Middle frontal gyrus (tissue), 1 donor: Measurements from ENCODE around the gene BST2.

Source experiments
- DNase-seq: peaks from one replicate; pipeline ENCODE4 v3.0.0-alpha.2; 2015; ENCODE audit warnings: low spot score; ENCODE audit errors: extremely low spot score

Gene BST2, protein sequence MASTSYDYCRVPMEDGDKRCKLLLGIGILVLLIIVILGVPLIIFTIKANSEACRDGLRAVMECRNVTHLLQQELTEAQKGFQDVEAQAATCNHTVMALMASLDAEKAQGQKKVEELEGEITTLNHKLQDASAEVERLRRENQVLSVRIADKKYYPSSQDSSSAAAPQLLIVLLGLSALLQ

DNA sequence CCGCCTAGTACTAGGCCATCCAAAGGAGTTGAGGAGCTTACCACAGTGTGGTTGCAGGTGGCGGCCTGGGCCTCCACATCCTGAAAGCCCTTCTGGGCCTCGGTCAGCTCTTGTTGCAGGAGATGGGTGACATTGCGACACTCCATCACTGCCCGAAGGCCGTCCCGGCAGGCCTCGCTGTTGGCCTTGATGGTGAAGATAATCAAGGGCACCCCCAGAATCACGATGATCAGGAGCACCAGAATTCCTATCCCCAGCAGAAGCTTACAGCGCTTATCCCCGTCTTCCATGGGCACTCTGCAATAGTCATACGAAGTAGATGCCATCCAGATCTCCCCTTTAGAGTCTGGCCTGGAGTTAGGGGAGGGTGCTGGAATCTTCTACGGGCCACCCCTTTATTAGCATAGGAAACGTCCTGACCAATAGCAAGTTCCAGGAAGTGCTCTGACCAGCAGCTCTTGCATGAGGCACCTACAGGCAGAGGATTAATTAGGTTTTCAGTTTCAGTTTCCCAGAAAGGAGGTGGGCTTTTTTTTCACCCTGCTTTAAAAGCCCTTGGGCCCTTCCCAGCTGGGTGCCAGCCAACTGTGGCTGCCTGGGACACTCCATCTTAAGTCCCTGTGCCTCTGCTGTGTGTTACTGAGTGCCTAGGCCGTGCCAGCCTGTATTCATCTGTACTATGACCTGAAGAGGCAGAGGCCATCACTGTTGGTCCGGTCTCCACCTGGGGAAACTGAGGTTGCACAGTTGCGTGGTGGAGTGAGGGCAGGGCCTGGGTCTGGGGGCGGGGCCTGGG, at the start of gene BST2:
TSS of gene BST2 (minus strand) at position 381 of the 796 bp plus-strand sequence. CDS start at position 326, 55 bp downstream.
- DNase-seq, result no peak

DNA sequence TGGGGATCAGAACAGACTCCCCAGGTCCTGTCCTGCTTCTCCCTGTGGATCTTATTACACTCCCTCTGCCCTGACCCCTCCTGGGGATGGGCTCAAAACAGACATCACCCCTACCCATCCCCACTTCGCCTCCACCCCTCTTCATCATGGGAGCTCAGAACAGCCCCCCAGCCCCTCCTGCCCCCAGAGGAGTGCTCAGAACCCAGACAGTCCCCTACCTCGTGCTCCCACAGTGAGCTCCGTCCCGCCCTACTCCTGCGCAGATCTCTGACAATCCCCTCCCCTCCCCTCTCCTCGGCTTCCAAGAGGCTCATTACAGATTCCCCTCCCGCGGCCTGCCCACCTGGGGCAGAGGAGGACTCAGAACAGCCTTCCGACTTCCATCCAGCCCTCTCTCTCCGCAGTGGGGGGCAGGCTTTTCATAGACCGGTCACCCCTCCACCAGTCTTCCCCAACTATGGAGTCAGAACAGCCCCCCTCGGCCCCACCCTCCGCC, 49.2 kb upstream of the BST2 start:
- DNase-seq, result no peak

DNA sequence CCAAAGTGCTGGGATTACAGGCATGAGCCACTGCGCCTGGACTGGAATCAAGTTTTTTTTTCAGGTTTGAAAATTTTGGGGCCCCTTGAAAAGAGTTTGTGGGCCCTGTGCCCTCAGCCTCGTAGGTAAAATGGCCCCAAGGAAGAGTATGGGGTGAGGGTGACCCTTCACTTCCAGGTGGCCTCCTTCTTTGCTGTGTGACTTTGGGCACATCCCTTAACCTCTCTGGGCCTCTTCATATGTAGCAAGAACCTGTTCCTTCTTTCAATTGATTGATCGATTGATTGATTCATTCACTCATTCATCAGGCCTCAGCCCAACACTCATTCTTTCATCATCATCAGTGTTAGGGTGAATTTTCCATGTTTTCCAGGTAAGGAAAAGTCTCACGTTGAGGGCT, 46.4 kb upstream of the BST2 start:
- no peak for DNase-seq

DNA sequence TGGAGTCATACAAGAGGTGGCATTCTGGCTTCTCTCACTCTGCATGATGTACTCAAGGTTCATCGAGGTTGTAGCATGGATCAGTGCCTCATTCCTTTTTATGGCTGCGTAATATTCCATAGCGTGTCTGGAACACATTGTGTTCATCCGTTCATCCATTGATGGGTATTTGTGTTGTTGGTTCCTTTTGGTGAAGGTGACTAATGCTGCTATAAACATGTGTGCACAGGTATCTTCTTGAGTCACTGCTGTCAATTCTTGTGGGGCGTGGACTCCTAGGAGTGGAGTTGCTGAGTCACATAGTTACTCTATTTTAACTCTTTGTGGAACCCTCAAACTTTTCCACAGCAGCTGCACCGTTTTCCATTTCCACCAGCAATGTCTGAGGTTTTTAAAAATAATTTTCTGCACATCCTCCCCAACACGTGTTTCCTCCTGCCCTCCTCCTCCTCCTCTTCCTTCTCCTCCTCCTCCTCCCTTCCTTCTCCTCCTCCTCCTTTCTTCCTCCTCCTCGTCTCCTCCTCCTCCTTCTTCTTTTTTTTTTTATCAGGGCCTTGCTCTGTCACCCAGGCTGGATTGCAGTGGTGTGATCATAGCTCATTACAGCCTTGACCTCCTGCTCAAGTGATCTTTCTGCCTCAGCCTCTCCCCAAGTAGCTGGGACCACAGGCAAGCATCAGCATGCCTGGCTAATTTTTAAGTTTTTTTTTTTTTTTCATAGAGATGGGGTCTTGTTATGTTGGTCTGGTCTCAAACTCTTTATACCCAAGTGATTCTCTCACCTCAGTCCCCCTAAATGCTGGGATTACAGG, 45.0 kb upstream of the BST2 start:
- DNase-seq, result no peak

DNA sequence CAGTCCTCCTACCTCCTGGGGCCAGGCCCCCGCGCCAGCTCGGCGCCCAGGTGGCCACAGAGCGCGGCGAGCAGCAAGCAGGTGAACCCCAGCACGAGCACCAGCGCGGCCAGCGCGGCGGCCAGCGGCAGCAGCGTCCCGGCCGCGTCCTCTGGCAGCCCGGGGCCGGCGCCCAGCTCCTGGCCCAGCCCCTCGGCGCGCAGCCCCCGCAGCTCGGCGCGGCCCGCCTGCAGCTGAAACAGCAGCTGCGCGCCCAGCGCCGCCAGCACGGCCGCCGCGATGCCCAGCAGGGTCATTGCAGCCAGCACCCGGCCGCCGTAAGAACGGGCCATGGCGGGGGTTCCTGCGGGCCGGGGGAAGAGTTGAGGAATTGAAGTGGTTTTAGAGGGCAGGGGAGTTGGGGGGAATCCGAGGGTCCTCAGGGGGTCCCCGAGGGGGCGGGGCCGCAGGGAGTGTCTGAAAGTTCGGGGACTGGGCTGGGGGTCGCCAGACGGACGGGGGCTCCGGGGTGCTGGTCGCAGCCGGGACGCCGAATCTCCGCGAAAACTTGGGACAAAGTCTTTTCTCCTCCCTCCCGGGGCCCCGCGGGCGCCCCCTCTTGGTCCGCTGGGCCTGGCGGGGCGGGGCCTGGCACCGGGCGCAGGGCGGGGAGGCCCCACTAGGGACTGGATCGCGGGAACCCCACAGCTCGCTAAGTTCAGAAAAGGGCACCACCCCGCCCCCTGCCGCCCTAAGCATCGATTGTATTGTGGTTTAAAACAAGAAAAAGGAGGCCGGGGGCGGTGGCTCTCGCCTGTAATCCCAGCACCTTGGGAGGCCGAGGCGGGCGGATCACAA, 42.9 kb upstream of the BST2 start, which contains the start of gene TMEM221:
TSS of gene TMEM221 (minus strand) at position 538 of the 837 bp plus-strand sequence. CDS start at position 332, 206 bp downstream.
- no peak for DNase-seq

DNA sequence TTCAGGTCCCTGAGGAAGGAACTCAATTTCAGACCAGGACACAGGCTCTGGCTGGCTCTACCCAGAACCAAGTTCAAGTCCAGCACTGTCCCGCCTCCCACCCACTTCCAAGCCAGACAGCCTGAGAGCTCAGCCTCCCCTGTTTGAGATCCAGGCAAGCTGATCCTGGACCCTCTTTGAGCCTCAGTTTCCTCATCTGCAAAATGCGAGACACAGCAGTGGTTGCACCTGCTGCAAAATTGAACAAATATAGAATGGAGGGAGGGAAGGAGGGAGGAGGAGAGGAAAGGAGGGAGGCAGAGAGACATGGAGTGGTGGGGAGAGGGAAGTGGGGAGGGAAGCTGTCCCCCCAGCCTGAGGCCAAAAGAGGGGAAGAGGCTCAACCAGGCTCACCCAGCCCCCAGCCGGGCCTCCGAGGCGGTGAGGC, 42.3 kb upstream of the BST2 start:
- DNase-seq, result no peak

DNA sequence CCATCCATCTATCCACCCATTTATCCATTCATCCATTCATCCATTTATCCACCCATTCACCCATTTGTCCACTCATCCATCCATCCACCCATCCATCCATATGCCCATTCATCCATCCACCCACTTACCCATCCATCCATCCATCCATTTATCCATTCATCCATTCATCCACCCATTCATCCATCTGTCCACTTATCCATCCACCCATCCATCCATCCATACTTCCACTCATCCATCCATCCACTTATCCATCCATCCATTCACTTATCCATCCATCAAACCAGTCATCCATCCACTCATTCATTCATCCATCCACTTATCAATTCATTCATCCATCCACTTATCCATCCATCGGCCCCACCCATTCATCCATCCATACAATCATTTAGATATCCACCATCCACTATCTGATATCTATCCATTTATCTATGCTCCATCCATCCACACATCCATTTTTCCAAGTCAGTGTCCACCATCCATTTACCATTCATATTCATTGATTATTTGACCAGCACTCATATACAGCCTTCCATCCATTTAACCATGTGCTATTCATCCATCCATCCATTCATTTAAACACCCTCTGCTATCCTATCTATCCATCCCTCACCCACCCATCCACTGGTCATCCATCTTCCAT, 40.2 kb upstream of the BST2 start:
- no peak for DNase-seq

DNA sequence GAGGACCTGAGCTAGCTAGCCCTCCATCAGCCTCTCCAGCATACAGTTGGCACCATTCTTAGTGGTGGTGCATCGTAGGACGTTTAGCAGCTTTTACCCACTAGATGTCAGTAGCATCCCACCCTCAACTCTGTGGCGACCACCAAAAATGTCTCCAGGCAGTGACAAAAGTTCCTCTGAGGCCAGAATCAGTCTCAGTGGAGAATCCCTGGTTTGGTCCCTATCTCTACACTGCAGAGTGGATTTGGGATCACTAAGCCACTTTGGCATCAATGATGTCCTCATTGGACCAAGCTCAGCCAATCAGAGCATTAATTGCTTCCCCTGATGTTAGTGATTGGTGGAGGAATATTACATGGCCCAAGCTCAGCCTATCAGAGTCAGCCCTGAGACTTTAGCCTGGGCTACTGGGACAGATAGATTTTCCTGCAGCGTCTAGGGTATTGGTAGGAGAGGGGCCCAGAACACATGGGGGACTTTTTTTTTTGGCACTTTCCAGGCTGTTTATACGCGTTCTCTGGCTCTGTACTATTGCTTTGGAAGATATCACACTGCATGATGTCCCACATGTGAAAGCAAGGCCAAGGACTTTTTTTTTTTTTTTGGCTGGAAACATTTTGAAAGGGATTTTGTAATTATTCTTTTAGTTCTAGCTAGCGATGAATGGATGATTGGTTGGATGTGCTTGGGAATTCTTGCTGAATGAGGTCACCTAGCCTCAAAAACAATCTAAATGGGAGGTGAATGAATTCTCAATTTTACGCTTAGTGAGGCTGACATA, 36.0 kb upstream of the BST2 start:
- no peak for DNase-seq

DNA sequence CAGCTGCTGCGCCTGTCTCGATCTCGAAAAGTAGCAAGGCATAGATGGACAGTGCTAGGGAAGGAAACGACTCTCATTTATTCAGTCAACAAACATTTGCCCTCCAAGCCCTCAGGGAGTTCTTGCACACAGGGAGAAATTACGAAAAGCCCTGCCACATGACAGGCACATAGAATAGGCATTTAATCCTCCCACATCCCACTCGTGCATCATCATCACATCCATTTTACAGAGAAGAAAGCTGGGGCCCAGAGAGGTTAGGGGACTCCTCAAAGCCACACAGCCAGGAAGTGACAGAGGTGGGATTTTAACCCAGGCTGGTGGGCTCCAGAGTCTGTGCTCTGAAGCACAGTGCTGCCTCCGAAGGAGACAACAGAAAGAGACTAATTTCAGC, 31.4 kb upstream of the BST2 start:
- DNase-seq, result no peak

DNA sequence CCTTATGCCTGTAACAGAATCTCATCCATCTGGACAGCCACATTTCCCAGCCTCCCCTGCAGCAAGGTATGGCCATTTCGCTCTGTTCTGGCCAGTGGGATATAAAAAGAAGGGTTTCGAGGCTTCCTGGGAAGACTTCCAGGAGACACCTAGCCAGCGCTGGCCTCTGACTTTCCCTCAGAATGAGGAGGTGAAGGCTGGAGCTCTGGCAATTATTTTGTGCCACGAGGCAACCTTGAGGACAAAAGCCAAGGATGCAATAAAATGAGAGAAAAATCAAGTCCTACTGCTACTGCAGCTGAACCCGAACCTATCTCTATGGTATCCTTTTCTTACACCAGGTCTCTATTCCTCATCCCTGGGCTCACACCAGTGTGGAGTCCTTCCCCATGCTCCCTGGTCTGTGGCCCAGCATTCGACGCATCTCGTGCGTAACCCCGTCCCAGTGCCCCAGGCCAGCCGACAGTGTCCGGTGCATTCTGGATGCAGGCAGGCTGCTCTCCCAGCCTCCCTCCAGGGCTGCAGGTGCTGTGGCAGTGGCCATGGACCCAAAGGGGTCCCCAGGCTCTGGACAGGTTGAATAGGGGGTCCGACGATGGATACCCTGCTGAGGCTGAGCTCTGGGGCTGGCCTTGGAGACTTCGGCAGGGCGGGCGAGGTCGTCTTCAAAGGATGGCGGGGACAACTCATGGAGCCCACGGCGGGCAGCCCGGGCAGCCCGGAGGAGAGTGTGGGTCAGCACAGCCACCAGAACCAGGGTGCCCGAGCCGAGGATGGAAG, 30.9 kb upstream of the BST2 start:
- DNase-seq, result no peak

DNA sequence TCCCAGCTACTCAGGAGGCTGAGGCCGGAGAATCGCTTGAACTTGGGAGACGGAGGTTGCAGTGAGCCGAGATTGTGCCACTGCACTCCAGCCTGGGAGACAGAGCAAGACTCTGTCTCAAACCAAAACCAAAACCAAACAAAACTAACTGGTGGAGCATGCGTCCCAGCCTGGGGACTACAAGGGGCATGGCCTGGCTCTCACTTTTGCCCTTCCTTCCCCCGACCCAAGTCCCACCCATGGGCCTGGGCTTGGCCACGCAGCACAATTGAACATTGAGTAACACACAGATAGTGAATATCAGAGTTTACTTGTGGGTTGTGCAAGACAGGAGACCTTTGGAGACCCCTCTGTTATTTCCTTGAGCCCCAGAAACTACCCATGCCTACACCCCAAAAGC, 29.8 kb upstream of the BST2 start:
- DNase-seq, result no peak

DNA sequence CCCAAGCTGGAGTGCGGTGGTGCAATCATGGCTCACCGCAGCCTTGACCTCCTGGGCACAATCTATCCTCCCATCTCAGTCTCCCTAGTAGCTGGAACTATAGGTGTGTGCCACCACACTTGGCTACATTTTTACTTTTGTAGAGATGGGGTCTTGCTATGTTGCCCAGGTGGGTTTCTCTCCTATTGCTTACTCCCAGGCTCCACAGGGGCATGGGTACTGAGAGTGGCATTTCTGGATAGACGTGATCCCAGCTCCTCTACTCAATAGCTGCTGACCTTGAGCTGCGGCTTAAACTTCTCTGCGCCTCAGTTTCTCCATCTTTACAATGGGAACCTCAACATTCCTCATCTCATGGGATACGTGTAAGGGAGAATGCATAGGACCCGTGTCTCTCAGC, 26.0 kb upstream of the BST2 start:
- no peak for DNase-seq

DNA sequence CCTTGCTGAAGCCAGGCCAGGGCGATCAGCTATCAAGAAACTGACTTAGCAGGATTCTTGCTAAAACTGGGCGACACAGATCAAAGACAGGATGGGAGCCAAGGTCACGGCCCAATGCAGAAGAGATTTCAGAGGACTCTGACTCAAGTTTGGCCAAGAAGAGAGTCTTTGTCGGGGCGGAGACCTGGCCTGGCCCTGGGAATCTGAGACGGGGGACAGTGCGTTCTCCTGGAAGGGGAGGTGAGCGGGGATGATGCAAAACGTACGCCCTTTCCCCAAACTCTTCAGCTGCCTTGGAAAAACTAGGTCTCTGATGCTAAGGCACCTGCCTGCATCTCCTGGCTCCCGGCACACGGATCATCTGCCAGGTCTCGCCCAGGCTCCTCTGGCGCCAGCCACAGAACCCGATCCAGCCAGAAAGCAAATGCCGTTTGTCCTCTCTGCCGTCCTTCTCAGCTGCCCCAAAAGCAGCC, 24.2 kb upstream of the BST2 start:
- no peak for DNase-seq

DNA sequence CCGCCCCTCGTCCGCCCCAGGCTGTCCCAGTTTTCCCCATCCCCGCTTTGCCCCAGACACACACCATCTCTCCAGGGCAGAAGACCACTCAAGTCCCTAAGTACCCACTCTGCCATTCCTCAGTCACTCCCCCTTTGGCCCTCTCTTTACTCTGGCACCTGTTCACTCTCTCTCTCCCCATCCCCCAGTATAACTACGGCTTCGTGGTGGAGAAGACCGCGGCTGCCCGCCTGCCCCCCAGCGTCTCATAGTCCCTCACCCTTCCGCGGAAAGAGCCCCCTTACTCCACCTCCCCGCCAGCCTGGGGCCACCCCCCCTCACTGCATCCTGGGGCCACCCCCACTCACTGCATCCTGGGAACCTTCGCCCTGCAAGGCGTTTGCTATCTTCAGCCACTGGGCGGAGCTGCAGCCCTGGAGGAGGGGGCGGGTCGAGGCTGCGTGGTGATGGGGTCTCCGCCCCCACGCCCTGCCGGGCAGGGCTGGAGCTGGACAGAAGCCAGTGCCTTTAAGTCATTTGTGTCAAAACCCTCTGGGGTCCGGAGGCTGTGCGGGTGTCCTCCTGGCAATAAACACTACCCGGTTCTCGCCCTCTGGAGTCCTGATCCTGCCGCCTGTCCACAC, 19.4 kb upstream of the BST2 start:
- DNase-seq, result no peak

DNA sequence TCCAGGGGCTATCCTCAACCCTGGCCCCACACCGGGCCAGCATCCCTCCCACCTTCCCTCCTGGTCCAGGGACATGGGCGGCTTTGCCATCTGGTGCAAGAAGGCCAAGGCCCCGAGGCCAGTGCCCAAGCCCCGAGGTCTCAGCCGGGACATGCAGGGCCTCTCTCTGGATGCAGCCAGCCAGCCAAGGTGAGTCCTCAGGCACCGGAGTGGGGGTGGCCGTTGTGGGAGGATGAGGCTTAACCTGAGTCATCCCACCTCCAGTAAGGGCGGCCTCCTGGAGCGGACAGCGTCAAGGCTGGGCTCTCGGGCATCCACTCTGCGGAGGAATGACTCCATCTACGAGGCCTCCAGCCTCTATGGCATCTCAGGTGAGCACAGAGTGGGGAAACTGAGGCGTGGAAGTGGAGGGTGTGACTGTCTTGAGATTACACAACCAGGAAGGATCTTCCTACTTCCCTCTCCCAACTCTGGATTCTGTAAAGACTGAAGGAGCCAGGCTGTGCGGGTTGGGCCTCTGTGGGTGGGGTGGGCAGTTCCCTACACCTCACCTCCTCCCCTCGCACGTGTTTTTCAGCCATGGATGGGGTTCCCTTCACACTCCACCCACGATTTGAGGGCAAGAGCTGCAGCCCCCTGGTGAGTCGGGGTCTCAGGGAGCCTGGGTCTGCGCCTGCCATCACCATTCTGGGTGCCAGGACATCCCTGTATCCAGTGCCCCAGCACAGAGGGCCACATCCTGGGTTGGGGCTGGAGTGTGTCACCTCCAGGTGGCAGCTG, 18.2 kb upstream of the BST2 start:
- no peak for DNase-seq

DNA sequence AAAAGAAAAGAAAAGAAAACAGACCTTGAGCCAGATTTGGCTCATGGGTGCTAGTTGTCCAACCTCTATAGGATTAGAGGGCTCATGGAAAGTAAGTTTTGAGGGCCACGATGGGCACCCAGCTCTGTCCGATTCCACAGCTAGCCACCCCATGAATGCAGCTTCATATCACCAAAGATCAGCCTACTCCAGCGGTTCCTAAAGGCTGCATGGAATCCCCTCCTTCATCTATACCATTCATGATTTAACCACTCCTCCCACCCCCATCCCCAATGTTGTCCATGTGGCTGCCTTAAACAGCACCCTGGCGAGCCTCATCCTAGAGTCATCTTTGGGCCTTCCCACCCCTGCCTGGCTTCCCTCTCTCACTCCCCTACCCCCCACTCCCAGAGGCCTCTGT, 16.5 kb upstream of the BST2 start:
- DNase-seq, result no peak

DNA sequence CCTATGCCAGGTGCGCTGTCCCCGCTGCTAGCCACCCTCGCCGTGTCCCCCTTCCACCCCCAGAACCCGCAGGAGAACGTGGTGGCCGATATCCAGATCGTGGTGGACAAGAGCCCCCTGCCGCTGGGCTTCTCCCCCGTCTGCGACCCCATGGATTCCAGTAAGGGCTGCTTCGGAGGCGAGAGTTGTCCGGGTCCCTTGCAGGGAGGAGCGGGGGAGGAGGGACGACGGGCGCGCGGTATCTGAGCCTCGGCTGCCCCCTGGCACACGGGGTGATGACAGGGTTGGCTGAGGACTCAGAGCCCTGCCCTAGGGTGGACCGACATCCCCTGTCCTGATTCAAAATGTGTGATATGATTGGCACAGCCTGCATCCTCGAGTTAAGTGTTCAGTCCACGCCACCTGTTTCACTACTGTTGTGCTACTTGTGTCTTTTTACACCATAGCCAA, 15.1 kb upstream of the BST2 start:
- no peak for DNase-seq
